ENCODE results near the gene MYOF.

- TF ChIP-seq CTCF (IDR thresholded peaks at IDR 0.05) (no peak), POLR2A (IDR thresholded peaks at IDR 0.05) (no peak)
These were observed 6.3 kb downstream of the MYOF start for GRCh38 chr10:93475871-93476270.

Data from stomach (tissue), 4 donors.